Measurements from ENCODE around the gene TRAF1. TPM values are rescaled to one million over a fixed set of nuclear protein-coding genes. Genes with fewer than 3 reads are reported as not detected.

Gene TRAF1
- total RNA-seq, 1 donor from 2014 or later: 7.1 TPM

DNA sequence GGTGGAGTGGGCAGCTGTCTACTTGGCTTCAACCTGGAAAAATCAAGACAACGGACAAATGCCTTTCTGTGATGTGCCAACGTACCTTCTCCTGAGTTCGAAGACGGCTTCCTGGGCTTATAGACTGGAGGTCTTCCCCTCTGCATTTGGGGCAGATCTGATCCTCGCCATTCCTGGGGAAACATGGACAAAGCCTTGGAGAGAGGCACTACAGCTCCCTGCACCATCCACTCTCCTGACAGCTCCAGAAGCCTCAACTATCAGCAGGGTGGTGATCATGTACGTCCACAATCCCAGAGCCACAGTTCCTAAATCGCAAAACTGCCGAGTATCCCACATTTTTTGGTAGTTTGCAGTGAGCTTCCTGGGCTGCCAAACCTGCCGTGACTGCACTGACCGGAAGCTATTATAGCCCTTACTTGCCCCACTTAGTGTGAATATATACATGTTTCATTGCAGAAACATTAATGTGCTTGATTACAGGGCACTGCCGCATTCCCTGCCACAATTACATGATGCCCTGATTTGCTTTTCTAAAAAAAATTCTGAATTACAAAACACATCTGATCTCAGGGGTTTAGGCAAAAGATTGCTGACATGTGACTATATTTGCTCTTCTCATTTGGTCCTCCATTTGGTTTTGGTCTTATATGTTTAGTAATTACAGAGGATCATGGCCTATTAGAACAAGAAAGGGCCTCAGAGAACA, 2.8 kb downstream of the TRAF1 start:
- Mint-ChIP-seq H3K27me3 (ENCODE audit: unreplicated experiment) (no peaks in the 10 kb centered on the region), H3K4me1 (ENCODE audit: unreplicated experiment) (peaks cover 93% of the 10 kb centered on the region), H3K27ac (ENCODE audit: unreplicated experiment) (peak overlapping the region; percentile 99), H3K4me3 (ENCODE audit: unreplicated experiment) (peak overlapping the region; percentile 22), H3K36me3 (ENCODE audit: unreplicated experiment) (no peaks in the 10 kb centered on the region), H3K9me3 (ENCODE audit: unreplicated experiment) (no peaks in the 10 kb centered on the region)
- no peak for DNase-seq (ENCODE audit: extremely low spot score, unreplicated experiment)
- TF ChIP-seq CTCF (IDR thresholded peaks at IDR 0.05): no peak

DNA sequence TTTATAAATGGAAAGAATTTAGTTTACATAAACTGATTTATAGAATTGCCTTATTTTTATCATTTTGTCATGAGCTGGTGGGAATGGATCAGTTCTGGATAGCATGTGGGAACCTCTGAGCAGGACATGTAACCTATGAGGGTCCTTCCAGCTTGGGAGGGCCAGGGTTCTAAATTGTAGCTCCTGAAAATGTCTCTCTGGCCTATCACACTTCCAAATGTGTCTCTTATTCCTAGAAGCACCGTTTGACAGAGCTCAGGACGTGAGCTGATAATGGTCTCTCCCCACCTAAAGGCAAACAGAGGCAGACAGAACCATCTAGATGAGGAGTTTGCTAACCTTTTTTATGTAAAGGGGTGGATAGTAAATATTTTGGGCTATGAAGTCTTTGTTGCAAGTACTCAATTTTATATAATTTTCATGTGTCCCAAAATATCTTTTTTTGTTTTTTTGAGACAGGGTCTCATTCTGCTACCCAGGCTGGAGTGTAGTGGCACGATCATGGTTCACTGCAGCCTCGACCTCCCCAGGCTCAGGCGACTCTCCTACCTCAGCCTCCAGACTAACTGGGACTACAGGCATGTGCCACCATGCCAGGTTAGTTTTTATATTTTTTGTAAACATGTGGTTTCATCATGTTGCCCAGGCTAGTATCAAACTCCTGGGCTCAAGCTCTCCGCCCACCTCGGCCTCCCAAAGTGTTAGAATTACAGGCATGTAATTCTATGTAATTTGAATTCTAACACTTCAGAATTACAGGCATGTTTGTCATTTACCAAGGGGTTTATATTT, 4.0 kb downstream of the TRAF1 start:
- Mint-ChIP-seq H3K27me3 (ENCODE audit: unreplicated experiment) (no peaks in the 10 kb centered on the region), H3K4me1 (ENCODE audit: unreplicated experiment) (peaks cover 94% of the 10 kb centered on the region), H3K27ac (ENCODE audit: unreplicated experiment) (peak overlapping the region; percentile 99), H3K36me3 (ENCODE audit: unreplicated experiment) (no peaks in the 10 kb centered on the region), H3K4me3 (ENCODE audit: unreplicated experiment) (no peak overlapping the region), H3K9me3 (ENCODE audit: unreplicated experiment) (no peaks in the 10 kb centered on the region)
- no peak for DNase-seq (ENCODE audit: extremely low spot score, unreplicated experiment)
- no peak for TF ChIP-seq CTCF (IDR thresholded peaks at IDR 0.05)

- no peak for DNase-seq (ENCODE audit: extremely low spot score, unreplicated experiment)
- Mint-ChIP-seq H3K27me3 (ENCODE audit: unreplicated experiment) (no peaks in the 10 kb centered on the region), H3K4me1 (ENCODE audit: unreplicated experiment) (peaks cover 96% of the 10 kb centered on the region), H3K9me3 (ENCODE audit: unreplicated experiment) (peaks cover 3% of the 10 kb centered on the region), H3K27ac (ENCODE audit: unreplicated experiment) (peak overlapping the region; percentile 99), H3K36me3 (ENCODE audit: unreplicated experiment) (peaks cover 3% of the 10 kb centered on the region), H3K4me3 (ENCODE audit: unreplicated experiment) (no peak overlapping the region)
- no peak for TF ChIP-seq CTCF (IDR thresholded peaks at IDR 0.05)
These were observed 4.9 kb downstream of the TRAF1 start for GRCh38 chr9:120921661-120922181.

DNA sequence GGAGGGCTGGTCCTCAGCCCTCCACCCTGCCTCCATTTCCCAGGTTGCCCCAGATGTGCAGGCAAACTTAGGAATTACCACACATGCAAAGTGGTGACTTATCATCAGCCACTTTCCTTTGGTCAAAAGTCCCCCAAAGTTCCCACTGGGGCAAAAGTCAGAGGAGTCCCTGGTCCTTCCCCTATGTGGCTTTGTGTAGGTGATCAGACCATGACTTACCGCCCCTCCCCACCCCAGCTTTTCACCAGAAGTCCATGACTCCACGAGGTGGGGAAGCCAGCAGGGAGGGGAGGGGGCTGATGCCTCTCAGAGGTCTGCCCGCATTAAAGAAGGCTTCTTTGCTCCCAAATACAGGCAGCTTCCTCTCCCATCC, 5.8 kb downstream of the TRAF1 start:
- peaks cover 5% of the 10 kb centered on the region for H3K36me3 Mint-ChIP-seq (ENCODE audit: unreplicated experiment)
- H3K4me3 Mint-ChIP-seq (ENCODE audit: unreplicated experiment): no peak overlapping the region
- H3K27ac Mint-ChIP-seq (ENCODE audit: unreplicated experiment): peak overlapping the region; percentile 99
- DNase-seq (ENCODE audit: extremely low spot score, unreplicated experiment): no peak
- H3K27me3 Mint-ChIP-seq (ENCODE audit: unreplicated experiment): no peaks in the 10 kb centered on the region
- H3K4me1 Mint-ChIP-seq (ENCODE audit: unreplicated experiment): peaks cover 96% of the 10 kb centered on the region
- TF ChIP-seq CTCF (IDR thresholded peaks at IDR 0.05): no peak
- peaks cover 4% of the 10 kb centered on the region for H3K9me3 Mint-ChIP-seq (ENCODE audit: unreplicated experiment)

Data from osteocyte (in vitro differentiated cells).